ENCODE data around the gene RUBCN.

DNA sequence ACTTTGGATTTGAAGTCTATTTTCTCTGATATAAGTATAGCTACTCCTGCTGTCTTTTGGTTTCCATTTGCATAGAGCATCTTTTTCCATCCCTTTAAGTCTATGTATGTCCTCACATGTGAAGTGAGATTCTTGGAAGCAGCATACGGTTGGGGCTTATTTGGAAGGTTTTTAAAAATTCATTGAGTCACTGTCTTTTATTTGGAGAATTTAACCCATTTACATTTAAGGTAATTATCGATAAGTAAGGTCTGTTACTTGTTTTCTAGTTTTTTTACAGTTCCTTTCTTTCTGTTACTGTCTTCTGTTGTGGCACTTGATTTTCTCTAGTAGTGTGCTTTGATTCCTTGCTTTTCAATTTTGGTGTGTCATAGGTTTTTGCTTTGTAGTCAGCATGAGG lies 14.0 kb downstream of the RUBCN start:
- TF ChIP-seq POLR2A (IDR thresholded peaks at IDR 0.05): no peak
- TF ChIP-seq, protein P1, sequence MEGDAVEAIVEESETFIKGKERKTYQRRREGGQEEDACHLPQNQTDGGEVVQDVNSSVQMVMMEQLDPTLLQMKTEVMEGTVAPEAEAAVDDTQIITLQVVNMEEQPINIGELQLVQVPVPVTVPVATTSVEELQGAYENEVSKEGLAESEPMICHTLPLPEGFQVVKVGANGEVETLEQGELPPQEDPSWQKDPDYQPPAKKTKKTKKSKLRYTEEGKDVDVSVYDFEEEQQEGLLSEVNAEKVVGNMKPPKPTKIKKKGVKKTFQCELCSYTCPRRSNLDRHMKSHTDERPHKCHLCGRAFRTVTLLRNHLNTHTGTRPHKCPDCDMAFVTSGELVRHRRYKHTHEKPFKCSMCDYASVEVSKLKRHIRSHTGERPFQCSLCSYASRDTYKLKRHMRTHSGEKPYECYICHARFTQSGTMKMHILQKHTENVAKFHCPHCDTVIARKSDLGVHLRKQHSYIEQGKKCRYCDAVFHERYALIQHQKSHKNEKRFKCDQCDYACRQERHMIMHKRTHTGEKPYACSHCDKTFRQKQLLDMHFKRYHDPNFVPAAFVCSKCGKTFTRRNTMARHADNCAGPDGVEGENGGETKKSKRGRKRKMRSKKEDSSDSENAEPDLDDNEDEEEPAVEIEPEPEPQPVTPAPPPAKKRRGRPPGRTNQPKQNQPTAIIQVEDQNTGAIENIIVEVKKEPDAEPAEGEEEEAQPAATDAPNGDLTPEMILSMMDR (IDR thresholded peaks at IDR 0.05): no peak

Data from esophagus squamous epithelium (tissue), 4 donors.